ENCODE measurements around the gene CHAT.

Gene CHAT

GRCh38 chr10:49686651-49687050, 72.8 kb downstream of the CHAT start:
- H3K4me3 ChIP-seq (ENCODE audit: low read depth, low read length) = no peak overlapping the region
- DNase-seq (ENCODE audit: low read depth) = no peak
- TF ChIP-seq CTCF (IDR thresholded peaks at IDR 0.05; ENCODE audit: low read depth, low read length, missing control alignments) = no peak

- H3K4me3 ChIP-seq (ENCODE audit: low read depth, low read length) = no peak overlapping the region
- no peak for DNase-seq (ENCODE audit: low read depth)
- TF ChIP-seq CTCF (IDR thresholded peaks at IDR 0.05; ENCODE audit: low read depth, low read length, missing control alignments) = no peak
Observed at GRCh38 chr10:49688261-49688846, 74.5 kb downstream of the CHAT start.

GRCh38 chr10:49688920-49689319, 75.1 kb downstream of the CHAT start:
- DNase-seq (ENCODE audit: low read depth) = no peak
- no peak overlapping the region for H3K4me3 ChIP-seq (ENCODE audit: low read depth, low read length)
- TF ChIP-seq CTCF (IDR thresholded peaks at IDR 0.05; ENCODE audit: low read depth, low read length, missing control alignments) = no peak

GRCh38 chr10:49689882-49690510, 76.2 kb downstream of the CHAT start:
- TF ChIP-seq CTCF (IDR thresholded peaks at IDR 0.05; ENCODE audit: low read depth, low read length, missing control alignments) = no peak
- DNase-seq (ENCODE audit: low read depth) = no peak
- H3K4me3 ChIP-seq (ENCODE audit: low read depth, low read length) = no peak overlapping the region

- no peak for TF ChIP-seq CTCF (IDR thresholded peaks at IDR 0.05; ENCODE audit: low read depth, low read length, missing control alignments)
Observed at GRCh38 chr10:49690698-49691356, 77.0 kb downstream of the CHAT start.

GRCh38 chr10:49691588-49691987, 77.8 kb downstream of the CHAT start:
- DNase-seq (ENCODE audit: low read depth) = no peak
- TF ChIP-seq CTCF (IDR thresholded peaks at IDR 0.05; ENCODE audit: low read depth, low read length, missing control alignments) = no peak
- no peak overlapping the region for H3K4me3 ChIP-seq (ENCODE audit: low read depth, low read length)

More at GRCh38 chr10:49690698-49691356, 77.0 kb downstream of the CHAT start:
- H3K4me3 ChIP-seq (ENCODE audit: low read depth, low read length) = no peak overlapping the region
- no peak for DNase-seq (ENCODE audit: low read depth)

Measured in GM12864 (cell line).